OCI-LY3 (cell line): ENCODE data around the gene POP5.

Experiments
- H2AFZ ChIP-seq: fragments of 200-600, 300-600 bp; shearing (Covaris generic); 2 replicates; pipeline ENCODE4 v1.6.0; 2014; ENCODE audit warnings: antibody characterized with exemption, low read depth, low read length
- H3K27ac ChIP-seq: fragments of 200-600, 300-600 bp; sonication (generic); 2 replicates; pipeline ENCODE4 v1.5.1; 2014; ENCODE audit warnings: mild to moderate bottlenecking, low read length, moderate library complexity, mixed read lengths
- H3K27me3 ChIP-seq: fragments of 200-600, 300-600 bp; sonication (generic); 2 replicates; pipeline ENCODE4 v1.6.1; 2014; ENCODE audit warnings: low read depth, low read length, mixed read lengths
- H3K36me3 ChIP-seq: fragments of 200-600, 300-600 bp; sonication (generic); replicated peaks from 2 replicates; pipeline ENCODE3; 2014; ENCODE audit warnings: low read depth, low read length, mixed read lengths
- H3K4me1 ChIP-seq: fragments of 300-600, 200-600 bp; sonication (generic); 2 replicates; pipeline ENCODE4 v1.6.1; 2014; ENCODE audit warnings: low read length, mixed read lengths
- H3K4me2 ChIP-seq: fragments of 200-600, 300-600 bp; sonication (generic); 2 replicates; pipeline ENCODE4 v1.6.1; 2014; ENCODE audit warnings: low read length, mixed read lengths
- H3K4me3 ChIP-seq: fragments of 300-600, 200-600 bp; sonication (generic); 2 replicates; pipeline ENCODE4 v1.5.1; 2014; ENCODE audit warnings: antibody characterized with exemption, mild to moderate bottlenecking, low read length, moderate library complexity
- H3K79me2 ChIP-seq: fragments of 300-600, 200-600 bp; shearing (Covaris generic); 2 replicates; pipeline ENCODE4 v1.6.1; 2014; ENCODE audit warnings: mild to moderate bottlenecking, low read length, mixed read lengths
- H3K9ac ChIP-seq: fragments of 300-600, 200-600 bp; shearing (Covaris generic); 2 replicates; pipeline ENCODE4 v1.6.0; 2014; ENCODE audit warnings: mild to moderate bottlenecking, low read length, moderate library complexity
- H3K9me3 ChIP-seq: fragments of 200-600, 300-600 bp; shearing (Covaris generic); 2 replicates; pipeline ENCODE4 v1.6.1; 2014; ENCODE audit warnings: low read length, mixed read lengths; ENCODE audit not compliant: insufficient read depth
- H4K20me1 ChIP-seq: fragments of 200-600, 300-600 bp; sonication (generic); 2 replicates; pipeline ENCODE4 v1.6.1; 2016; ENCODE audit warnings: low read length, mixed read lengths; ENCODE audit not compliant: insufficient read depth
- CTCF ChIP-seq: fragments of 200-600, 300-600 bp; sonication (generic); IDR thresholded peaks from 2 replicates; pipeline ENCODE4 v1.5.1; 2014; ENCODE audit warnings: antibody characterized with exemption, low read length, low read depth
- EZH2phosphoT487 ChIP-seq: fragments of 200-600 bp; shearing (Covaris generic); IDR thresholded peaks from 2 replicates; pipeline ENCODE4 v1.6.1; 2018; ENCODE audit warnings: antibody characterized with exemption, mixed run types, low read depth

POP5 gene

GRCh38 chr12:120580787-120581723 is at the start of gene POP5:
TSS of gene POP5 (minus strand) at chr12:120581402. CDS start at chr12:120581362, 40 bp downstream.
- Histone ChIP-seq H3K79me2 (no peaks in the 10 kb centered on the region), H3K9me3 (no peaks in the 10 kb centered on the region), H3K9ac (peak within 1 kb of the TSS; percentile 72), H3K27ac (0 out of 2 replicates have a peak within 1 kb of the TSS, but pooled peaks have one; percentile 12), H3K4me1 (peaks cover 19% of the 10 kb centered on the region), H3K4me2 (peak within 1 kb of the TSS; percentile 94), H3K27me3 (no peaks in the 10 kb centered on the region), H3K36me3 (peaks cover 22% of the 10 kb centered on the region), H3K4me3 (peak within 1 kb of the TSS; percentile 93), H4K20me1 (no peaks in the 10 kb centered on the region), H2AFZ (peak within 1 kb of the TSS; percentile 95)
- TF ChIP-seq EZH2phosphoT487 = no peak
- TF ChIP-seq CTCF = no peak

GRCh38 chr12:120630104-120630892 is 49.1 kb upstream of the POP5 start:
- no peaks in the 10 kb centered on the region for H4K20me1 ChIP-seq
- H3K36me3 ChIP-seq = no peaks in the 10 kb centered on the region
- no peaks in the 10 kb centered on the region for H3K9me3 ChIP-seq
- TF ChIP-seq EZH2phosphoT487 (no peak), CTCF (no peak)
- H3K4me3 ChIP-seq = no peak overlapping the region
- no peak overlapping the region for H3K27ac ChIP-seq
- H3K27me3 ChIP-seq = no peaks in the 10 kb centered on the region
- H3K79me2 ChIP-seq = no peaks in the 10 kb centered on the region
- no peaks in the 10 kb centered on the region for H3K4me1 ChIP-seq
- H2AFZ ChIP-seq = no peak overlapping the region
- no peak overlapping the region for H3K9ac ChIP-seq
- H3K4me2 ChIP-seq = no peak overlapping the region

GRCh38 chr12:120628919-120629318 is 47.7 kb upstream of the POP5 start:
- Histone ChIP-seq H3K27ac (no peak overlapping the region), H3K4me1 (no peaks in the 10 kb centered on the region), H3K4me2 (no peak overlapping the region), H4K20me1 (no peaks in the 10 kb centered on the region), H2AFZ (no peak overlapping the region), H3K36me3 (no peaks in the 10 kb centered on the region), H3K9ac (no peak overlapping the region), H3K9me3 (no peaks in the 10 kb centered on the region), H3K79me2 (no peaks in the 10 kb centered on the region), H3K27me3 (no peaks in the 10 kb centered on the region), H3K4me3 (no peak overlapping the region)
- peak; percentile 4; the same call in 1 of the 2 replicates for TF ChIP-seq CTCF
- TF ChIP-seq EZH2phosphoT487 = no peak
